Left ventricle myocardium inferior (tissue), 1 donor: ENCODE data around the gene TMEM95. TPM values are rescaled to one million over a fixed set of nuclear protein-coding genes. Genes with fewer than 3 reads are reported as not detected.

Source experiments
- DNase-seq: peaks from one replicate; pipeline ENCODE4 v3.0.0-alpha.2; 2020
- H3K27ac ChIP-seq: fragments of 200-600 bp; replicated peaks from 2 replicates; pipeline ENCODE4 v1.8.0; 2021
- H3K27me3 ChIP-seq: fragments of 200-600 bp; 2 replicates; pipeline ENCODE4 v1.8.0; 2021; ENCODE audit warnings: low read depth
- H3K36me3 ChIP-seq: fragments of 200-600 bp; 2 replicates; pipeline ENCODE4 v1.8.0; 2021
- H3K4me1 ChIP-seq: fragments of 200-600 bp; 2 replicates; pipeline ENCODE4 v1.8.0; 2021
- H3K4me3 ChIP-seq: fragments of 200-600 bp; 2 replicates; pipeline ENCODE4 v1.8.0; 2021; ENCODE audit warnings: mild to moderate bottlenecking, moderate library complexity
- H3K9me3 ChIP-seq: fragments of 200-600 bp; replicated peaks from 2 replicates; pipeline ENCODE4 v1.8.0; 2021
- intact Hi-C: fragments of 100-400 bp; cut with micrococcal nuclease; formaldehyde crosslinking; loops from one replicate; pipeline ENCODE4 v1.11.0; 2022
- total RNA-seq: library from RNA; stranded (reverse); fragmentation: NEBNext Ultra II Directional; extraction: Animal tissue kit (Norgen Biotek cat#: 25700); gene quantifications from one replicate; pipeline ENCODE4 v1.2.1, GENCODE V29; 2021
- TF ChIP-seq, protein P1 (sequence below): fragments of 200-600 bp; IDR thresholded peaks from 2 replicates; pipeline ENCODE4 v1.8.0; 2021; ENCODE audit warnings: antibody characterized with exemption, mild to moderate bottlenecking, borderline replicate concordance
- donor health status: DM: no; HTN: yes; CAD: no; lungs with severe emphysema.

TMEM95 gene
- total RNA-seq, 1 donor from 2014 or later, result not detected

DNA sequence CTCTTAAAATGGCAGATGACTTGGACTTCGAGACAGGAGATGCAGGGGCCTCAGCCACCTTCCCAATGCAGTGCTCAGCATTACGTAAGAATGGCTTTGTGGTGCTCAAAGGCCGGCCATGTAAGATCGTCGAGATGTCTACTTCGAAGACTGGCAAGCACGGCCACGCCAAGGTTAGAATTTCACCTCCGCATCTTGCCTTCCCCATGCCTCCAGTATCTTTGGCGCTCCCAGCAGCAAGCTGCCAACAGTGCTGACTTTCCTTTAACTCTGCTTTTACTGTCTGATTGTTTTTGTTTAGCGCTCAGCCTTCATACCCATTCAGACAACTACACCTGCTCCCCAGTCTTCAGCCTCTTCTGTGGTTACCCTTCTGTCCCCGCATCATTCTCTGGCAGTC is 45.3 kb upstream of the TMEM95 start:
- TF ChIP-seq, protein P1, sequence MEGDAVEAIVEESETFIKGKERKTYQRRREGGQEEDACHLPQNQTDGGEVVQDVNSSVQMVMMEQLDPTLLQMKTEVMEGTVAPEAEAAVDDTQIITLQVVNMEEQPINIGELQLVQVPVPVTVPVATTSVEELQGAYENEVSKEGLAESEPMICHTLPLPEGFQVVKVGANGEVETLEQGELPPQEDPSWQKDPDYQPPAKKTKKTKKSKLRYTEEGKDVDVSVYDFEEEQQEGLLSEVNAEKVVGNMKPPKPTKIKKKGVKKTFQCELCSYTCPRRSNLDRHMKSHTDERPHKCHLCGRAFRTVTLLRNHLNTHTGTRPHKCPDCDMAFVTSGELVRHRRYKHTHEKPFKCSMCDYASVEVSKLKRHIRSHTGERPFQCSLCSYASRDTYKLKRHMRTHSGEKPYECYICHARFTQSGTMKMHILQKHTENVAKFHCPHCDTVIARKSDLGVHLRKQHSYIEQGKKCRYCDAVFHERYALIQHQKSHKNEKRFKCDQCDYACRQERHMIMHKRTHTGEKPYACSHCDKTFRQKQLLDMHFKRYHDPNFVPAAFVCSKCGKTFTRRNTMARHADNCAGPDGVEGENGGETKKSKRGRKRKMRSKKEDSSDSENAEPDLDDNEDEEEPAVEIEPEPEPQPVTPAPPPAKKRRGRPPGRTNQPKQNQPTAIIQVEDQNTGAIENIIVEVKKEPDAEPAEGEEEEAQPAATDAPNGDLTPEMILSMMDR, result no peak
- Histone ChIP-seq H3K4me3 (peak overlapping the region; percentile 97), H3K27me3 (no peaks in the 10 kb centered on the region), H3K36me3 (peaks cover 50% of the 10 kb centered on the region), H3K9me3 (no peaks in the 10 kb centered on the region), H3K27ac (peak overlapping the region; percentile 99), H3K4me1 (peaks cover 76% of the 10 kb centered on the region)
- no peak for DNase-seq
- intact Hi-C loops, result no loop called here

DNA sequence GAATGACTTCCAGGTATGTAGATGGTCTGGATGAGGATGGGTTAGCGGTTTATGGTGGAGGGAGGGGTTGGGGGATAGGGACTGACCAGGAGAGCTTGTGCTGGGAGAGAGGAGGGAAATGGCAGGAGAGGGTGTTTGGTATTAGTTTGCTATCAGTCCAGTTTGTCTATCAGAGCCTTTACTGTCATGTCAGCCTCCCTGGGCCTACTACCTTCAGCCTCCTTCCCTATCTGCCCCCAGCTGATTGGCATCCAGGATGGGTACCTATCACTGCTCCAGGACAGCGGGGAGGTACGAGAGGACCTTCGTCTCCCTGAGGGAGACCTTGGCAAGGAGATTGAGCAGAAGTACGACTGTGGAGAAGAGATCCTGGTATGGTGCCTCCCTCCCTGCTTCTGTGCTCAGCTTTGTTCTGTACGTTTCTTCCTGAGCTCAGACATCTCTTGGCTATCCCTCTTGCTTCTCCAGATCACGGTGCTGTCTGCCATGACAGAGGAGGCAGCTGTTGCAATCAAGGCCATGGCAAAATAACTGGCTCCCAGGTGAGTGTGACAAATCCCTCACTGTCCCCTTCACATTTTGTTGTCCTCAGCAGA is 43.7 kb upstream of the TMEM95 start:
- Histone ChIP-seq H3K27me3 (no peaks in the 10 kb centered on the region), H3K27ac (no peak overlapping the region), H3K4me3 (no peak overlapping the region), H3K4me1 (peaks cover 88% of the 10 kb centered on the region), H3K9me3 (no peaks in the 10 kb centered on the region), H3K36me3 (peaks cover 54% of the 10 kb centered on the region)
- intact Hi-C loops, result no loop called here
- TF ChIP-seq, protein P1, result no peak
- no peak for DNase-seq

DNA sequence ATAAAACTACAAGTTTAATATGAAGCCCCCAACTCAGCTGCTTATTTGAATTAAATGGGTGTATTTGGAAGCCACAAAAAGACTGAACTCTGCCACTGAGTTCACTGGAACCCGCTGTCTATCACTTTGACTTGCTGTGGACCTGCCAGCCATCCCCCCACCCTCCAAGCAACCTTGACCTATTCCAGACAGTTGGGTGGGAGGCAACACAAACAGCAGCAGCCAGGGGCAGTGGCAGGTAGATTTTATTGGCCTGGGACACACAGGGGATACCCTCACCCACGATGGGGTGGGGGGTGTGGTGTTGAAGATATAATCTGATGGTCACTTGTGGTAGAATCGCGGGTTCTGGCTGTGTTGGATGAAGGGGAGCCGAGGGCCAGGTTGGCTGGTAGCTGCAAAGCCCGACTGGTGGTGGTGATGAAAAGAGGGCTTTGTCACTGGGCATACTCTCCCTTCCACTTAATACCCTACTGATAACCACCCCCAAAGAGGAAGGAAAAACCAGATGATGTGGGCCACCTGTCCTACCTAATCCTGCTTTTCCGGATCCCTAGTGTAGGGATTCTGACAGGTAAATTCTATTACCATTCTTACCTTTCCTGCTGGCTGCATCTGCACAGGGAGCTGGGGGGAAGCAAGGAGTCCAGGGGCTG is 42.4 kb upstream of the TMEM95 start:
- Histone ChIP-seq H3K9me3 (no peaks in the 10 kb centered on the region), H3K36me3 (peaks cover 67% of the 10 kb centered on the region), H3K27ac (peak overlapping the region; percentile 43), H3K4me3 (peak overlapping the region; percentile 23), H3K27me3 (no peaks in the 10 kb centered on the region), H3K4me1 (peaks cover 85% of the 10 kb centered on the region)
- TF ChIP-seq, protein P1, result no peak
- intact Hi-C loops, result no loop called here
- DNase-seq, result no peak

DNA sequence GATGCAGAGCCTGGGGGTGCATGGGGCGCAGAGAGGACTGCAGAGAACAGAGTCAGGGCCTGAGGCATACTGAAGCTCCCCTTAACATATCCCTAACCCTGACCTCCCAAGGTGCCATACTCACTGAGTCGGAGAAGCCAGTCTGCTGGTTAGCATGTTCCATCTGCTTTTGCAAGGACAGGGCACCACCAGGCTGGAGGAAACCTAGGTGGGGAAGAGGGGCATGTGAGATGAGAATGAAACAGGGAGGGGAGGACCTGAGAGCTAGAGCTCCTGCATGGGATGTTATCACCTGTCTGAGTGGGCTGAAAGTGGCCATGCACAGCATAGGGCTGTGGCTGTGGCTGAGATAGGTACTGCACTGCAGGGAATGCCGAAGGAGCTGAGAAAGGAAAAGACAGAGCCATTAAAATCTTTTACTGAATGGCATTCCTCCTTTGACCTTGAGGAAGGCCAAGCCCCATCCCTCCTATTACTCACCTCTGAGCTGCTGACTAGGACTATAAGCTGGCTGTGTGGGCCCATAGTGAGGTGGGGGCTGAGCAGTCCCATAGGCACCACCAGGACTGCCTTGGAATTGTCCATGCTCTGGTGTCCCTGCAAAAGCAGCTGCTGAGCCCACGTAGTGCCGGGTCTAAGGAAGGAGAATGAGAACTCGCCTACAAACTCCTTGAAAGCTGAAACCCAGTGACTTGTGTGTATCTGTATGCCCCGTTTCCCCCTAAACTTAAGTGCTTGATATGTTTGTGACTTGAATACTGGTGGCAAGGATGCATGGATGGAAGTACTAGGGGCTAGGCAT is 41.7 kb upstream of the TMEM95 start:
- Histone ChIP-seq H3K36me3 (peaks cover 75% of the 10 kb centered on the region), H3K4me3 (peak overlapping the region; percentile 84), H3K27me3 (no peaks in the 10 kb centered on the region), H3K9me3 (no peaks in the 10 kb centered on the region), H3K27ac (peak overlapping the region; percentile 43), H3K4me1 (peaks cover 78% of the 10 kb centered on the region)
- TF ChIP-seq, protein P1, result no peak
- intact Hi-C loops, result no loop called here
- no peak for DNase-seq

DNA sequence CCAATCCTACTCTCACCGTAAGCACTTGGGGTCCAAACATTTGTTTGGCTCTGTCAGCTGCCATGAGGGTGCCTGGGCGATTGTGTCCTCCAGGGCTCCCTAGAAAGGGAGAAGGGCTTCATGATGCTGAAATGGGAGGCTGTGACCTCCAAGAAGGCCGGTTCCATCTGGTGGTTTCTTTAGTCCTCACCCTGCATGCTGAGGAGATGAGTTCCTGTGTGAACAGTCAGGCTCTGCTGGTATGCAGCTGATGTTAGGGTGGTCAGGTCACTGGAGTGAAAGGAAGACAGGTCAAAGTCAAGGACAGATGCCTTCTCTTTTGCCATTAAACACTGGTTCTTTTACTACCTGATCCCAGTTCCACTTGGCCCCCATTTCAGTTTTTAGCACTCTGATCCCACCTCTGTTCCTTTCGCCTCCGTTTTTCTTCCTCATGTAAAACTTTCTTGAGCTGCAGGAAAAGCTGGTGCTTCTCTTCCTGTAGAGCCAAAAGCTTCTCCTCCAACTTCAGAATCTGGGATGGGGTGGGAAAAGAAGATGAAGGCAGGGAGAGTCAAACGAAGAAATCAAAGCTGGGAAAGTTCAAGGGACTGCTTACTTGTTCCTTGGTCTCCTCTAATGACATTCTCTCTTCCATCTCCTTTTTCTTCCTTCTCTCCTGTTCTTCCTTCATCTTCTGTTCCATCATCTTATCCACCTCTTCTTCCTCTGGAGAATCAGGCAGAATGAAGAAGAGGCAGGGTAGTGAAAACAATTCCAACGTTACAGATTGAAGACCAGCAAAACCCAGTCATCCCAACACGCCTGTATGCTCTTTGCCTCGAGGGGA is 40.9 kb upstream of the TMEM95 start:
- Histone ChIP-seq H3K9me3 (no peaks in the 10 kb centered on the region), H3K27ac (peak overlapping the region; percentile 97), H3K4me3 (peak overlapping the region; percentile 84), H3K27me3 (no peaks in the 10 kb centered on the region), H3K4me1 (peaks cover 69% of the 10 kb centered on the region), H3K36me3 (peaks cover 83% of the 10 kb centered on the region)
- TF ChIP-seq, protein P1, result no peak
- intact Hi-C loops, result no loop called here
- no peak for DNase-seq
